Esophagus muscularis mucosa (tissue), 4 donors: ENCODE measurements around the gene AFF4. TPM values are rescaled to one million over a fixed set of nuclear protein-coding genes. Genes with fewer than 3 reads are reported as not detected.
"Not testable (repeated sequence)": the region's sequence is repeated elsewhere in the genome, so short reads cannot be mapped to it uniquely, and the experiment has no call there.

ENCODE experiments used
- DNase-seq: peaks from one replicate; pipeline ENCODE4 v3.0.0-alpha.2; 2017; ENCODE audit errors: extremely low spot score
- H3K27ac ChIP-seq, 4 donors: fragments of 200-600 bp; sonication (generic); replicated peaks in 1 of 4; 1 replicate in 3 of 4; 2 replicates in 1 of 4; pipeline ENCODE4 v1.5.1; 2016 to 2019; ENCODE audit warnings: mild to moderate bottlenecking in 1 of 4
- H3K27me3 ChIP-seq, 4 donors: fragments of 200-600 bp; sonication (generic); one replicate each; pipeline versions ENCODE4 v1.5.1 to v1.6.0; 2016 to 2019
- H3K36me3 ChIP-seq, 4 donors: fragments of 200-600 bp; sonication (generic); one replicate each; pipeline ENCODE4 v1.5.1; 2016 to 2019
- H3K4me1 ChIP-seq, 4 donors: fragments of 200-600 bp; sonication (generic); one replicate each; pipeline ENCODE4 v1.5.1; 2016 to 2019
- H3K4me3 ChIP-seq, 4 donors: fragments of 200-600 bp; sonication (generic); 1 replicate in 2 of 4; 2 replicates in 2 of 4; pipeline ENCODE4 v1.5.1; 2016 to 2019; ENCODE audit warnings: mild to moderate bottlenecking in 4 of 4, moderate library complexity in 1 of 4
- H3K9me3 ChIP-seq, 4 donors: fragments of 200-600 bp; sonication (generic); 1 replicate in 3 of 4; 2 replicates in 1 of 4; pipeline ENCODE4 v1.5.1; 2016 to 2019
- EP300 ChIP-seq: sonication (generic); formaldehyde crosslinking; IDR thresholded peaks from one replicate; pipeline ENCODE4 v1.6.1; 2017; ENCODE audit warnings: antibody characterized with exemption
- POLR2A ChIP-seq: fragments of 450-650 bp; IDR thresholded peaks from one replicate; pipeline ENCODE4 v1.6.1; 2017; ENCODE audit warnings: antibody characterized with exemption, moderate library complexity, mild to moderate bottlenecking, low read depth
- POLR2AphosphoS5 ChIP-seq, 2 donors: sonication (generic); formaldehyde crosslinking; IDR thresholded peaks; one replicate each; pipeline ENCODE4 v1.6.1; 2017; ENCODE audit warnings: antibody characterized with exemption in 2 of 2
- WGBS: methylation state at CpG from one replicate; pipeline ENCODE4 v1.1.5; 2018; 5-methylcytosine and 5-hydroxymethylcytosine counted together
- intact Hi-C: fragments of 100-400 bp; cut with DNase I; formaldehyde crosslinking; loops from one replicate; pipeline ENCODE4 v1.15.1; 2023
- total RNA-seq, 4 donors: library from RNA; depleted of rRNA; stranded (reverse); fragments of >200 nt; gene quantifications; one replicate each; pipeline versions ENCODE4 v1.1.0 to v1.2.1, GENCODE V29; 2016
- TF ChIP-seq, protein P1 (sequence below), 3 experiments: fragments of 200-600 bp in 2 of 3; fragments of 450-650 bp in 1 of 3; sonication (generic) in 2 of 3; IDR thresholded peaks; one replicate each; pipeline ENCODE4 v1.5.1; 2017 to 2019; ENCODE audit warnings: antibody characterized with exemption in 3 of 3, mild to moderate bottlenecking in 2 of 3, moderate library complexity in 1 of 3

The AFF4 gene
- total RNA-seq, 4 donors from 2014 or later, result 56.1 to 74.1 (median 63.0) TPM

DNA sequence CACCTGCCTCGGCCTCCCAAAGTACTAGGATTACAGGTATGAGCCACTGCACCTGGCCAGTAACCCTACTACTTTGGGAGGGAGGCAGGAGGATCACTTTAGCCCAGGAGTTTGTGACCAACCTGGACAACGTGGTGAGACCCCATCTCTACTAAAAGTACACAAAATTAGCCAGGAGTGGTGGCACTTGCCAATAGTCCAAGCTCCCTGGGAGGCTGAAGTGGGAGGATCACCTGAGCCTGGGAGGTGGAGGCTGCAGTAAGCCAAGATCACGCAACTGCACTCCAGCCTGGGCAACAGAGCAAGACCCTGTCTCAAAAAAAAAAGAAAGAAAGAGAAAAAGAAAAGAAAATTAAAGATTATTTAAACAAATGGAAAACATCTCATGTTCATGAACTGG is 107.4 kb downstream of the AFF4 start:
- WGBS, result 76% methylated on average over 3 of the region's 3 CpGs
- no peak overlapping the region for H3K4me3 ChIP-seq
- no peak for DNase-seq
- no peaks in the 10 kb centered on the region for H3K9me3 ChIP-seq
- no peaks in the 10 kb centered on the region for H3K27me3 ChIP-seq
- no peaks in the 10 kb centered on the region for H3K4me1 ChIP-seq
- H3K27ac ChIP-seq, result no peak overlapping the region
- intact Hi-C loops, result no loop called here
- TF ChIP-seq EP300, result no peak
- no peak for TF ChIP-seq POLR2A
- TF ChIP-seq, protein P1, sequence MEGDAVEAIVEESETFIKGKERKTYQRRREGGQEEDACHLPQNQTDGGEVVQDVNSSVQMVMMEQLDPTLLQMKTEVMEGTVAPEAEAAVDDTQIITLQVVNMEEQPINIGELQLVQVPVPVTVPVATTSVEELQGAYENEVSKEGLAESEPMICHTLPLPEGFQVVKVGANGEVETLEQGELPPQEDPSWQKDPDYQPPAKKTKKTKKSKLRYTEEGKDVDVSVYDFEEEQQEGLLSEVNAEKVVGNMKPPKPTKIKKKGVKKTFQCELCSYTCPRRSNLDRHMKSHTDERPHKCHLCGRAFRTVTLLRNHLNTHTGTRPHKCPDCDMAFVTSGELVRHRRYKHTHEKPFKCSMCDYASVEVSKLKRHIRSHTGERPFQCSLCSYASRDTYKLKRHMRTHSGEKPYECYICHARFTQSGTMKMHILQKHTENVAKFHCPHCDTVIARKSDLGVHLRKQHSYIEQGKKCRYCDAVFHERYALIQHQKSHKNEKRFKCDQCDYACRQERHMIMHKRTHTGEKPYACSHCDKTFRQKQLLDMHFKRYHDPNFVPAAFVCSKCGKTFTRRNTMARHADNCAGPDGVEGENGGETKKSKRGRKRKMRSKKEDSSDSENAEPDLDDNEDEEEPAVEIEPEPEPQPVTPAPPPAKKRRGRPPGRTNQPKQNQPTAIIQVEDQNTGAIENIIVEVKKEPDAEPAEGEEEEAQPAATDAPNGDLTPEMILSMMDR (IDR thresholded peaks at IDR 0.05), result no peak
- no peak for TF ChIP-seq POLR2AphosphoS5 (IDR thresholded peaks at IDR 0.05)
- no peaks in the 10 kb centered on the region for H3K36me3 ChIP-seq

DNA sequence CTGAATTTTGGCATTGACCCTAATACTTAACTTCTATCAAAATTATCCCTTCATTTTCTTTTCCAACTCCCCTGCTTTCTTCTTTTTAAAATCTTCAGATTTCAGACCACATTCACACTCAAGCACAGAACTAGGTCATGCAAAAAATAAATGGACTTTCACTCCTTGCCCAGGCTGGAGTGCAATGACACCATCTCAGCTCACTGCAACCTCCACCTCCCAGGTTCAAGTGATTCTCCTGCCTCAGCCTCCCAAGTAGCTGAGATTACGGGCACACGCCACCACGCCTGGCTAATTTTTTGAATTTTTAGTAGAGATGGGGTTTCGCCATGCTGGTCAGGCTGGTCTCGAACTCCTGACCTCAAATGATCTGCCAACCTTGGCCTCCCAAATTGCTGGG is 108.4 kb downstream of the AFF4 start:
- H3K27me3 ChIP-seq, H3K36me3 ChIP-seq, DNase-seq, H3K4me3 ChIP-seq, H3K9me3 ChIP-seq, H3K27ac ChIP-seq, H3K4me1 ChIP-seq, intact Hi-C loops: not testable (repeated sequence)
- WGBS, result 84% methylated on average over 5 of the region's 5 CpGs

DNA sequence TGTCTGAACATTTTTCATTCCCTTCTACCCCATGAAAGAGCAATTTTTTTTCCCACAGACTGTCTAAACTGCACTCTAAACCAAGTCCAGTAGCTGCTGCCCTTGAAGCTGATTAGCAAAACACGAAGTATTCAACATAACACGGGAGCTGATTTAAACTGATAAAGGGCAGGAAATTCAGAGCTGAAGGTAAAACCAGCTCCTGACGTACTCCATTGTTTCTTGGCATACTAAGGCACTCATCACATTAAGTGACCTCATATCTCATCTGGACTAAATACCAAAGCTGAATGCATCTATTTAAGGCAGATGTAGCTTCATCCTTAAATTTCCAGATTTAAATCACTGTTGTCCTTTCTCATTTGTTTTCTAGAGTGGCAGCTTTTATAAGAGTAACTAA is 109.1 kb downstream of the AFF4 start:
- Histone ChIP-seq H3K9me3 (no peaks in the 10 kb centered on the region), H3K4me3 (no peak overlapping the region), H3K27me3 (no peaks in the 10 kb centered on the region), H3K36me3 (no peaks in the 10 kb centered on the region), H3K4me1 (no peaks in the 10 kb centered on the region), H3K27ac (no peak overlapping the region)
- 44% methylated on average over 3 of the region's 3 CpGs for WGBS
- no peak for DNase-seq
- TF ChIP-seq, protein P1 (IDR thresholded peaks at IDR 0.05), result no peak
- TF ChIP-seq POLR2AphosphoS5 (IDR thresholded peaks at IDR 0.05), result no peak
- no peak for TF ChIP-seq EP300
- no peak for TF ChIP-seq POLR2A
- intact Hi-C loops, result no loop called here

DNA sequence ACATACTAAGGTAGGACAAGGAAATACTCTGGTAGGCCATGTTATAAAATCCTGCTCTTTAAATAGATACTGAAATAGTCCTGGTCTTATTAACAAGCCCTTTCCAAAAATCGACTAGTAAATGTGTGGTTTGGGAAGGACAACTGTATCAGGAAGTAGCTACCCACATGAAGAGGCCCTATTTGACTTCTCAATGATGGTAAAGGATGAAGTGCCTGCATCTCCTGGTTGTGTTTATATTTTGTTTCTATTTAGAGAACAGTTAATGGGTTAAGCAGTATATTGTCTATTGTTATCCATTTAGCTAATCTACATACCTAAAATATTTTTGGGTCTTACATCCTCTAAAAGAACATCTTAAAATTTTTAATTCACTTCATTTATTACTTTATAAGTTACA is 109.6 kb downstream of the AFF4 start:
- Histone ChIP-seq H3K27ac (no peak overlapping the region), H3K27me3 (no peaks in the 10 kb centered on the region), H3K4me3 (no peak overlapping the region), H3K36me3 (no peaks in the 10 kb centered on the region), H3K9me3 (no peaks in the 10 kb centered on the region), H3K4me1 (no peaks in the 10 kb centered on the region)
- TF ChIP-seq POLR2AphosphoS5 (IDR thresholded peaks at IDR 0.05) (no peak), EP300 (no peak), POLR2A (no peak)
- TF ChIP-seq, protein P1 (IDR thresholded peaks at IDR 0.05), result no peak
- DNase-seq, result no peak
- 58% methylated on average over 1 of the region's 1 CpG for WGBS
- intact Hi-C loops, result no loop called here

DNA sequence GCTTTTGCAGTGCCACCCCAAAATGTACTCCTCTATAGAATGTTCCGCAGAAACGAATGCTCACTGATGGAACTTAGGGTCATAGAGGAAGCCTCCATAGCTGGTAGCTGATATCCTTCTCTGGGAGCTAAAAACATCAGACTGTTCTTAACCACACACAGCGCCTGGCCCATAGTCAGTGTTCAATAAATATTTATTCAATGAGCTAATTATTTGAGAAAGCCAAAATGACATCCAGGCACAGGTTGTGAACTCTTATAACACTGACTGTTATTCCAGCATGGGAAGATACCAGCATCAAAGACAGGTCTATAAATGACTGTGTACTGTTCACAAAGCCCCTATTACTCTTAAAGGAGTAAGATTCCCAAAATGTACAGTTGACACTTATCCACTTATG is 110.1 kb downstream of the AFF4 start:
- no peak for TF ChIP-seq POLR2AphosphoS5 (IDR thresholded peaks at IDR 0.05)
- no peak for TF ChIP-seq POLR2A
- TF ChIP-seq EP300, result no peak
- TF ChIP-seq, protein P1 (IDR thresholded peaks at IDR 0.05), result no peak
- no peaks in the 10 kb centered on the region for H3K9me3 ChIP-seq
- no peak overlapping the region for H3K4me3 ChIP-seq
- no peaks in the 10 kb centered on the region for H3K4me1 ChIP-seq
- H3K27ac ChIP-seq, result no peak overlapping the region
- no peaks in the 10 kb centered on the region for H3K27me3 ChIP-seq
- DNase-seq, result no peak
- no peaks in the 10 kb centered on the region for H3K36me3 ChIP-seq
- 84% methylated on average over 3 of the region's 3 CpGs for WGBS
- intact Hi-C loops, result no loop called here
